Measurements from ENCODE around the gene VARS1.
"Not testable (repeated sequence)": the region's sequence is repeated elsewhere in the genome, so short reads cannot be mapped to it uniquely, and the experiment has no call there.

VARS1 gene

GRCh38 chr6:31821301-31822035 lies 25.9 kb upstream of the VARS1 start:
- peak; percentile 24 for DNase-seq

GRCh38 chr6:31820399-31820798 lies 24.8 kb upstream of the VARS1 start:
- not testable (repeated sequence) for DNase-seq

- no peak for DNase-seq
These were observed 24.3 kb upstream of the VARS1 start for GRCh38 chr6:31819871-31820299.

GRCh38 chr6:31817929-31818511 lies 22.5 kb upstream of the VARS1 start:
- DNase-seq: not testable (repeated sequence)

DNA sequence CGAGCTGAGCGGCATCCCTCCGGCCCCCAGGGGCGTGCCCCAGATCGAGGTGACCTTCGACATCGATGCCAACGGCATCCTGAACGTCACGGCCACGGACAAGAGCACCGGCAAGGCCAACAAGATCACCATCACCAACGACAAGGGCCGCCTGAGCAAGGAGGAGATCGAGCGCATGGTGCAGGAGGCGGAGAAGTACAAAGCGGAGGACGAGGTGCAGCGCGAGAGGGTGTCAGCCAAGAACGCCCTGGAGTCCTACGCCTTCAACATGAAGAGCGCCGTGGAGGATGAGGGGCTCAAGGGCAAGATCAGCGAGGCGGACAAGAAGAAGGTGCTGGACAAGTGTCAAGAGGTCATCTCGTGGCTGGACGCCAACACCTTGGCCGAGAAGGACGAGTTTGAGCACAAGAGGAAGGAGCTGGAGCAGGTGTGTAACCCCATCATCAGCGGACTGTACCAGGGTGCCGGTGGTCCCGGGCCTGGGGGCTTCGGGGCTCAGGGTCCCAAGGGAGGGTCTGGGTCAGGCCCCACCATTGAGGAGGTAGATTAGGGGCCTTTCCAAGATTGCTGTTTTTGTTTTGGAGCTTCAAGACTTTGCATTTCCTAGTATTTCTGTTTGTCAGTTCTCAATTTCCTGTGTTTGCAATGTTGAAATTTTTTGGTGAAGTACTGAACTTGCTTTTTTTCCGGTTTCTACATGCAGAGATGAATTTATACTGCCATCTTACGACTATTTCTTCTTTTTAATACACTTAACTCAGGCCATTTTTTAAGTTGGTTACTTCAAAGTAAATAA lies 21.8 kb upstream of the VARS1 start:
- DNase-seq: not testable (repeated sequence)

GRCh38 chr6:31815025-31815838 lies 19.7 kb upstream of the VARS1 start, which contains the start of the genes HSPA1A and HSPA1L:
Gene HSPA1A (plus strand): TSS chr6:31815543. CDS start chr6:31815757, 214 bp downstream.
Gene HSPA1L (minus strand): TSS chr6:31815283. CDS start chr6:31811972, 3,311 bp downstream.
- peak; percentile 52 for DNase-seq

DNA sequence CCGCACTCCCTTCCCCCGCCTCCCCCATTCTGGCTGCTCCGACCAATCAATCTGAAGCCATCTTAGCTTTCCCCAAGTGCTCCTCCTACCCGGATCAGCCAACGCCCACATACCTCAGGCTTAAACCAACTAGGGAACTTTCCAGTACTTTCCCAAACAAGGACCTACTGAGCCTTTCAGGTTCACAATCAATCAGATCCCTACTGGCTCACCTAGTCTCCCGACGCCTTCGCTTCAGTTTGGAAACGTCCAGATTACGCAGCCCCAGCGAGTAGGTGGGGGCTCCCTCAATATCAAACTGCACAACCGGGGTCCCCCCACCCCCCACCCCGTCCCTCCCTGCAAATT lies 19.1 kb upstream of the VARS1 start:
- DNase-seq: peak; percentile 20

DNA sequence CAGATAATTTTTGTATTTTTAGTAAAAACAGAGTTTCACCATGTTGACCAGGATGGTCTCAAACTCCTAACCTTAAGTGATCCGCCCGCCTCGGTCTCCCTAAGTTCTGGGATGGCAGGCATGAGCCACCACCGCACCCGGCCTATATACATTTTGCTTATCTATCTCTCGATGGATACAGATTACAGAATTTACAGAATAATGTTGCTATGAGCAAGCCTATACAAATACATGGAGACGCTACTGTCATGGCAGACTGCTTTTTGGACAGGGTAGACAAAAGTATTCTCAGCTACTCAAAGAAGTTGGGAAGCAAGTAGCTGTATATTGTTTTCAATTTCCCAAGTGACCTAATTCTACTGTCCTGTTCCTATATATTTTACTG lies 17.9 kb upstream of the VARS1 start:
- DNase-seq: no peak

- no peak for DNase-seq
These were observed 16.1 kb upstream of the VARS1 start for GRCh38 chr6:31811645-31812044.

DNA sequence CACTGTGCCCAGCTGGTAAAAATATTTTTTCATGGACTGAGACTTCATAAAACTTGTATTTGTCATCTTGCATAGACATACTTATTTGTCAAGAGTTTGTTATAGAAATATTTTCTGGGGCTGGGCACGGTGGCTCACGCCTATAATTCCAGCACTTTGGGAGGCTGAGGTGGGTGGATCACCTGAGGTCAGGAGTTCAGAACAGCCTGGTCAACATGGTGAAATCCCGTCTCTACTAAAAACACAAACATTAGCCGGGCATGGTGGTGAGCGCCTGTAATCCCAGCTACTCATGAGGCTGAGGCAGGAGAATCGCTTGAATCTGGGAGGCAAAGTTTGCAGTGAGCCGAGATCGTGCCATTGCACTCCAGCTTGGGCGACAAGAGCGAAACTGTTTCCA lies 13.0 kb upstream of the VARS1 start:
- DNase-seq: not testable (repeated sequence)

DNA sequence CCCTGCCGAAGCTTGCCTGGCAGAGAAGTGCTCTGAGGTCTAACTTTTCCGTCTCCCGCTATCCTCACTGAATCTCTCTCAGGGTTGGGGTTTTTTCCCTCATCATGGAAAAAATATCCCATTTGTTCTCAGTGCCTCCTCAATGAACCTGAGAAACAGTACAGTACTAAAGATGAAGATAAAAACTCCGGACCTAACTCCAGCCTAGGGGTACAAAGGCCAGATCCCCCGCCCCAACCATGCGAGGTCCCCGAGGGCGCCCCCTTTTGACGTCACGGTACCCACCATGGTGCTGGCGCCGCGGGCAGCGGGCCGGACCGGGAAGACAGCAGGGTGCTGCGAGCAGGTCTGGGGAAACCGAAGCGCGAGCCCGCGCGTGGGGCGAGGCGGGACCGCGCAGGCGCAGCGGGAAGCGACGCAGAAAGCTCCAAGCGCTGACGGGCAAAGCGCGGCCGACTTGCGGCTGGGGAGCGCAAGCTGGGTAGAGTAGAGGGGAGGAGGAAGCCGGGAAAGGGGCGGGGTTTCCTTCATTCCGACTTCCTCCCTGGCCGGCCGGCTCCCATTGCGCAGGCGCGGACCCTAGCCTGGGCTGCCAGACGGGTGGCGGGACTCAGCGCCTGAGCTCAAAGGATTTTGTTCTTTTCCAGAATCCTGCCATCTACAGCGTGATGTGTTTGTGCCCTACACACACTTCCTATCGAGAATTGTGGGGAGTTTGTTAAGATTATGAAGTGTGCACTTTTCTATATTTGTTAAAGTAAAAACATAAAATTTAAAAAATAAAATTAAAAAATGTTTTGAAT lies 11.1 kb upstream of the VARS1 start, which contains the start of gene LSM2:
Gene LSM2, minus strand, starts transcription at position 497 of the 803 bp plus-strand sequence. Its CDS starts 209 bp downstream, at position 288.
- DNase-seq: peak; percentile 95

DNA sequence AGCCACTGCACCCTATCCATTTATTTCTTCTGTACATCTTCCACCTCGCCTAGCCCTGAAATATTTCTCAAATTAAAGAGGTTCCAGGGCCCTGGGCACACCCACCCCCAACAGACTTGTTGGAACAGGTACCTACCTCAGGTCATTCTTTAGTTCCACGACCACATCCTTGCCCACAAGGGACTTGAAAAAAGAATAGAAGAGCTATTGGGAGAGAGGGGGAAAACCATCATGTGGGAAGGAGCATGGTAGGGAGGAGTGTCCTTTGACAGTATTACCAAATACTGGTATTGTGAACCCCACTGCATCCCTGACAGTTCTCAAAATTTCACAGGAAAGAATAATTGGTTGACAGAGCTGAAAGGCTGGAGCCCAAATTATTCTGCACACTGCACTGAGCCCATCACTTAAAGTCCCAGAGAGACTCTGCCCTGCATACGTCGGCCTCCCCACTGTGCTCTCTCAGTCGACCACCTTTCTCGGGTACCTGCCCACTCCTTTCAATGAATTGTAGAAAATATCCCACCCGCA lies 10.5 kb upstream of the VARS1 start:
- no peak for DNase-seq

- DNase-seq: not testable (repeated sequence)
These were observed 5.7 kb upstream of the VARS1 start for GRCh38 chr6:31801031-31801927.

DNA sequence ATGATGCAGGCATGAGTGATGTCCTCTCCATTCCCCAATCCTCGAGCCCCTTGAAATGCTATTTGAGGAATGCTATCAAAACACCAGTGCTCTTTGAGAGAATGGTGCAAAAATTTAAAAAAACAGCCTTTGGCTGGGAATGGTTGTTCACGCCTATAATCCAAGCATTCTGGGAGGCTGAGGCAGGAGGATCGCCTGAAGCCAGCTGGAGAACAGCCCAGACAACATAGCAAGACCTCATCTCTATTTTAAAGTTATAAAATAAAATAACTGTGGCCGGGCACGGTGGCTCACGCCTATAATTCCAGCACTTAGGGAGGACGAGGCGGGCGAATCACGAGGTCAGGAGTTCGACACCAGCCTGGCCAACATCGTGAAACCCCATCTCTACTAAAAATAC lies 4.2 kb upstream of the VARS1 start:
- DNase-seq: no peak

DNA sequence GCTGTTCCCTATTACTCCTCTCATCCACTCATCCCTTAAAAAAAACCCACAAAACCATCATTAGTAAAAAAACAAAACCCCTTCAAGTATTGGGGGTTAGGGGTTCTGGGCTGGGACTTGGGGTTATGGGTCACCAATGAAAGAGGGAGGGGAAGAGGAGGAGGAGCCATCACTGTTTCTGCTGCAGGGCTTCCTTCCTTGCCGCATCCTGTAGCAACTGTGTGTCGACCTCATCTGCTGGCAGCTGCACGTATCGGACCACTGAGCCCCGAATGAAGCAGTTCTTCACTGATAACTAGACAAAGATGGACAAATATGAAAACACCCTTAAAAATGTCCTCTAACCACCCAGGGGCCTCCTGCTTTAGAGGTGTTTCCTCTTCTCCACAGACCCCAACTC lies 2.0 kb upstream of the VARS1 start:
- DNase-seq: no peak

DNA sequence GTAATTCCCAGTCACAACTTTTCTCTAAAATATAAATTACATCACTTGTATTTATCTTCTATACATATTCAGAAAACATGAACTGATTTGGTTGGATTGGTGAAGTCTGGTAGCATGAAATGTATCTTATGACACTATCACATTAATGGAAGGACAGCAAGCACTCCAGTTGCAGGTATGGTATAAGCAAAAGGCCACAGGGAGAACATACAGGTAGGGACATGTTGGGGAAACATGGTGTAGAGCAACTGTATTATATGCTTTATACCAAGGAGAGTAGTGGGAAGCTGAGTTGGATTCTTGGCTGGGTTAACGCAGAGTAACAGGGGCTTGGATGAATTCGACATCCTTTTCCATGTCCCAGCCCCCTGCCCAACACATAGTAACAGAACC lies 1.4 kb upstream of the VARS1 start:
- no peak for DNase-seq

DNA sequence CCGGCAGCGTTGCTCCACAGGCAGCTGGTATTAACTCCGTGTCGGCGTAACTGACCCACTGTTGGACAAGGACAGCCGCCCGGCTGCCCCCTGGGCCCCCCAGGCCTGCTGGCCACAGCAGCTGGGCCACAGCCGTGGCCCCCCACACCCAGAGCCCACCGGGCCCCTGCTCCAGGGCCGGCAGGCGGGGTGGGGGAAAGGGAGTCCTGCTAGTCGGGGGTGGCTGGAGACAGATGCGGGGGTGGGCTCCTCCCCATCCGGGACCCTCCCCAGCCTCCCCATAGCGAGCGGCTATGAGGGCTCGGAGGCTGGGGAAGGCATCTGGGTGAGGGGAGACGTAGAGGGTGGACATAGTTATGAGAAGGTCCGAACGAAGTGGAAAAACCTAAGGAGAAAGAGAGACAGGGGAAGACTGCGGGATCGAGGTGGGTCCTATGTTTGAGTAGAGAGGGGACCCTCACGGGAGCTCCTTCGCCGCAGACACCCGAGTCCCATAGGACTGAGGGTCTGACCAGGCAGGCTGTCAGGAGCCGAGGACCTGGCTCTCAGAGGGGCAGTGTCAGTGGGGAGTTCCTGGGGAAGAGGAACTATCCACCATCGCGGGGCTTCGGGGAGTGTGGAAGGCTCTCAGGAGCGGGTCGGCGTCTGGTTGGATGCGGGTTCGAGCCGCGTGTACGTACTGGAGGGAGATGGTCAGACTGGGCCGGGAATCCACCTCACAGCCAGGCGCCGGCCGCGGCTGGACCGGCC lies 511 bp downstream of the VARS1 start:
- no peak for DNase-seq

GRCh38 chr6:31794294-31794865 lies 1.2 kb downstream of the VARS1 start:
- DNase-seq: no peak

- not testable (repeated sequence) for DNase-seq
These were observed 1.7 kb downstream of the VARS1 start for GRCh38 chr6:31793927-31794245.

Measured in GOT3 (cell line).